LNCAP (cell line): ENCODE data around the gene GPR62.

Experiments used
- CTCF ChIP-seq: fragments of 450-650 bp; IDR thresholded peaks from 2 replicates; pipeline ENCODE4 v1.5.1; 2017; ENCODE audit warnings: mild to moderate bottlenecking

GPR62 gene, protein sequence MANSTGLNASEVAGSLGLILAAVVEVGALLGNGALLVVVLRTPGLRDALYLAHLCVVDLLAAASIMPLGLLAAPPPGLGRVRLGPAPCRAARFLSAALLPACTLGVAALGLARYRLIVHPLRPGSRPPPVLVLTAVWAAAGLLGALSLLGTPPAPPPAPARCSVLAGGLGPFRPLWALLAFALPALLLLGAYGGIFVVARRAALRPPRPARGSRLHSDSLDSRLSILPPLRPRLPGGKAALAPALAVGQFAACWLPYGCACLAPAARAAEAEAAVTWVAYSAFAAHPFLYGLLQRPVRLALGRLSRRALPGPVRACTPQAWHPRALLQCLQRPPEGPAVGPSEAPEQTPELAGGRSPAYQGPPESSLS

DNA sequence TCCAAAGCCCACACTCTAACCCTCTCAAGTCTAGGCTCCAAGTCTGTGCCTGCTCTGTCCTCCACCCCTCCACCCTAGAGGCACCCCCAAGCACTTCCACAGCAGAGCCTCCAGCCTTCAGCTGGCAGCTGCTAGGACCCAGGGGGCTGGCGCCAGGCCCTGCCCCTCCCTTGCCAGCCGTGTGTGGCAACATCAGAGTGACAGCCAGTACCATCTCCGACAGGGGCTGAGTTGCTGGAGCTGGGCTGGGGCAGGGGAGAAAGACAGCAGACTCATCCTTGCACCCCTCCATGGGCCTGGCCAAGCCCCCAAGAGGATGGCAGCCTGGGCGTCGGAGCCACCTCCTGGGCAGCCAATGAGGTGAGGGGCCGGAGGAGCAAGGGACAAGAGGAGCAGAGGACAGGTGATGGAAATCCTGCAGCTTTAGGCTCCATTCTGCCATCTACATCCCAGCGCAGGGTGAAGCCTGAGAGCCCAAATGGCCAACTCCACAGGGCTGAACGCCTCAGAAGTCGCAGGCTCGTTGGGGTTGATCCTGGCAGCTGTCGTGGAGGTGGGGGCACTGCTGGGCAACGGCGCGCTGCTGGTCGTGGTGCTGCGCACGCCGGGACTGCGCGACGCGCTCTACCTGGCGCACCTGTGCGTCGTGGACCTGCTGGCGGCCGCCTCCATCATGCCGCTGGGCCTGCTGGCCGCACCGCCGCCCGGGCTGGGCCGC, at the start of gene GPR62:
Gene GPR62 (plus strand): TSS at position 207 of the 718 bp plus-strand sequence. CDS start 272 bp downstream, at position 479.
- TF ChIP-seq CTCF: no peak

GRCh38 chr3:51908026-51908425, 47.2 kb upstream of the GPR62 start:
- no peak for TF ChIP-seq CTCF

GRCh38 chr3:51916418-51916817, 38.8 kb upstream of the GPR62 start:
- no peak for TF ChIP-seq CTCF

- no peak for TF ChIP-seq CTCF
Observed at GRCh38 chr3:51921081-51921578, 34.1 kb upstream of the GPR62 start.

- no peak for TF ChIP-seq CTCF
Observed at GRCh38 chr3:51927061-51927977, 27.9 kb upstream of the GPR62 start.

DNA sequence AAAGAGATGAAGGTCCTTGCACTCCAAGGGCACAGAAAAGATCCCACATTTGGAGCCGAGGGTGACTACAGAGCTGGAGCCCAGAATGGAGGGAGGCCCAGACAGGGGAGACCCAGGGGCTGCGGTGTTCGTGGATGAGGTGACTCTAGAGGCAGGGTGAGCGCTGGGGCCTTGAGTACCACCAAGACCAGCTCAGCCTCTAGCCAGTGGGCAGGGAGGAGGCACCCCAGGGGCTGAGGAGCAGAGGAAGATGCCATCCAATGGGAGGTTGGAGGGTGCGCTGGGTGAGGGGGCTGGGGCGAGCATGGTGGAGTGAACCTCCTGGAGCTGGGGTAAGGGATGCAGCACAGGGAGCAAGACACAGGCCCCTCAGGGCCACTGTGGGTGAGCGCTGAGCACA, 26.7 kb upstream of the GPR62 start:
- no peak for TF ChIP-seq CTCF

DNA sequence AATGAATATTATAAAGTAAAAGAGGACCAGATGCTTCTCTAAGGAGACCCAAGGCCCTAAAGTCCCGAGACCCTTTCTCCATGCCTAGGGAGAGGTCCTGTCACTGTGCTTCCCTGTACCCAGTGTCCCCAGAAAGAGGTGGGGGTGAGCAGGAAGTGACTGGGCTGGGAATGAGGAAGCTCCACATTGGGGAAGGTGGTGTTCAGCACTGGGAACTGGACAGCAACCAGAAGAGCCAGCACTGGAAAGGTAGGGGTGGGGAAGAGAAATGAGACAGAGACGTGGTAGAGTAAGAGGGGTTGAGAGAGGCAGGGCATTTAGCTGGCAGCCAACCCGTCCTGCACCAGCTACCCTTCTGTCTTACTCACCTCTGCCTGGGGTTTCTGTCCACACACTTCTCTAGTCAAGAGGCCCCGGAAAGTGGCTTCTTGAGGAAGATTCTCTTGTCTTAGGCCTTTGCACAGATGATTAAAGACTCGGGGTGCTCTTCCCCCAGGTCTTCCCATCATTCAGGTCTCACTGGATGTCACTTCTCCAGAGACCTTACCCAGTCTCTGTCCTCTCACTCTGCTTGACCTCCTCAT, 25.7 kb upstream of the GPR62 start:
- TF ChIP-seq CTCF: no peak
